Retinal pigment epithelial cell (primary cell): ENCODE measurements around the gene UPF1.

Experiments used
- DNase-seq: peaks from one replicate; pipeline ENCODE4 v3.0.0-alpha.2; 2010; ENCODE audit warnings: low read depth
- H3K4me3 ChIP-seq: 2 replicates; pipeline ENCODE4 v1.5.1; 2011; ENCODE audit warnings: mild to moderate bottlenecking, low read length, control low read depth, moderate library complexity
- CTCF ChIP-seq: conservative IDR thresholded peaks from 2 replicates; pipeline ENCODE4 v1.5.1; 2011; ENCODE audit warnings: low read depth, low read length, control low read depth, inconsistent platforms

Gene UPF1

GRCh38 chr19:18869023-18869618 lies 37.4 kb downstream of the UPF1 start:
- DNase-seq: no peak
- no peak overlapping the region for H3K4me3 ChIP-seq
- no peak for TF ChIP-seq CTCF

GRCh38 chr19:18869781-18870530 lies 38.2 kb downstream of the UPF1 start:
- no peak for TF ChIP-seq CTCF
- H3K4me3 ChIP-seq: no peak overlapping the region

GRCh38 chr19:18870531-18871172 lies 38.9 kb downstream of the UPF1 start:
- DNase-seq: no peak
- H3K4me3 ChIP-seq: no peak overlapping the region
- no peak for TF ChIP-seq CTCF

More at GRCh38 chr19:18869781-18870530, 38.2 kb downstream of the UPF1 start:
- DNase-seq: no peak

GRCh38 chr19:18871543-18871942 lies 39.8 kb downstream of the UPF1 start:
- DNase-seq: no peak
- no peak for TF ChIP-seq CTCF
- no peak overlapping the region for H3K4me3 ChIP-seq

- no peak for TF ChIP-seq CTCF
- H3K4me3 ChIP-seq: no peak overlapping the region
- DNase-seq: no peak
Observed at GRCh38 chr19:18875726-18876125, 44.0 kb downstream of the UPF1 start.

- H3K4me3 ChIP-seq: no peak overlapping the region
- no peak for DNase-seq
- no peak for TF ChIP-seq CTCF
Observed at GRCh38 chr19:18876865-18877264, 45.1 kb downstream of the UPF1 start.
